ENCODE data around the gene COX10.
A peak's percentile ranks its signal among the peaks of the same experiment; 100 is the strongest.
"Not testable (repeated sequence)": the region's sequence is repeated elsewhere in the genome, so short reads cannot be mapped to it uniquely, and the experiment has no call there.

Gene COX10

DNA sequence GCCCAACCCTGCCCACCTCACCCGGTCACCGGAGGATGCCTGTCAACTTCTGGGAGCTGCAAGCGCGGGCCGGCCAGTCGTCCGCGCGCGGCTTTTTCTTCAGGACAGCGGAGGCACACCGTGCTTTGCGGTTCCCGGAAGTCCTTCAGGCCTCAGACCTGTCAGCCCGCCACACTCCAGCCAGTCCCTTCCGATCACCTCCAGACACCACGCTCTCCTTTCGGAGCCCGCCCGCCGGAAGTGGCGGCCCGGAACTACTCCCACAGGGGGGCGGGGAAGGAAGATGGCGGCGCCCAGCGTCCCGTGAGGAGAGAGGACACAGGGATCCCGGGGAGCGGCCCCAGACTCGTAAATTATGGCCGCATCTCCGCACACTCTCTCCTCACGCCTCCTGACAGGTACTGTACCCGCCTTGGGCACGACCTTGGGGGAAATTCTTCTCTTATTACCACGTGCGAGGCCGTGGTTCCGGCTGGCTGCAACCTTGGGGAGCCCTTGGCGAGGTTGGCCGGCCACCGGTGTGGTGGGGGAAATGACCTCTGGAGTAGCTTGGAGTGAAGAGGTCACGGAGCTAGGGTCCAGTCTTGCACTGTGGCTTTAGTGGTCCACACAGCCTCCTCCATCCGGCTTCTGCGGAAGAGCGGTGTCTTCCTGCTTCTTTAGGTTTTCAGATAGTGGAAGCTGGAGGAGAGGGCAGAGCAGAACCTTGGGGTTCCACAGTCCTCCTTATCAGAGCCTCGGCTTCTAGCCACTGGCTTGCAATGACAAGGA lies at the start of gene COX10:
COX10 (plus strand) TSS at position 254 of the 771 bp plus-strand sequence; CDS start at position 356, 102 bp downstream.
- DNase-seq = peak; percentile 84 to 85

DNA sequence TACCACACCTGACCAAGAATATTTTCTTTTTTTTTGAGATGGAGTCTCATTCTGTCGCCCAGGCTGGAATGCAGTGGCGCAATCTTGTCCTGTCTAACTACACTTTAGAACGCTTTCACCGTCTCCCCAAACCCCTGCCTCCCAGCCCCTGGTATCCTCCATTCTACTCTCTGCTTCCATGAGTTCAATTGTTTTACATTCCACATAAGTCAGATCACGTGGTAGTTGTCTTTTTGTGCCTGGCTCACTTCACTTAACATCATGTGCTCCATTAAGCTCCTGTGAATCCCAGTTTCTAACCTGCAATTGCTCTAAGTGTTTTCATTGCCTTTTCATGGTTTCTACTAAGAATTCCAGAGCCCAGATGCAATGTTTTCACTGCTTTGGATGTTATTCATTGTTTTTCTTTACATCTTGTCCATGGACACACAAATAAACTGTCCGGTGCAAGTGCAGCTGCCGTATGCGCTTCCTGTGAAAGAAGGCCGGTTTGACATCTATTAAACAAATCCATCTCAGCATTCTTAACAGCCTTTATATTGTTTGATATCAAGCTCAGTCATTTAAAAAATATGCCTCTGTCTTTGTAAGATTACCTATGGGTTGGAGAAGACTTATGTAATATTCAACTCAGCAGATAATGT lies 47.5 kb upstream of the COX10 start:
- not testable (repeated sequence) for DNase-seq

DNA sequence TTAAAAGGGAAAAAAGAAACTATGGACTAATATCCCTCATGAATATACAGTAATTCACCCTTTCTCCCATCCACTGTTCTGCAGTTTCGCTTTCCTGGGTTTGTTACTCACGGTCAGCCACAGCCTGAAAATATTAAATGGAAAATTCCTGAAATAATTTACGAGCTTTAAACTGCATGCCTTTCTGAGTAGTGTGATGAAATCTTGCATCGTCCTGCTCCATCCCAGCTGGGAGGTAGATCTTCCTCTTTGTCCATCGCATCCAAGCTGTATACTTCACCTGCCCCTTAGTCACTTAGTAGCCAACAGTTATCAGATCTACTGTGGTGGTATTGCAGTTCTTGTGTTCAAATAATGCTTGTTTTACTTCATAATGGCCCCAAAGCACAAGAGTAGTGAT lies 39.5 kb upstream of the COX10 start:
- DNase-seq = not testable (repeated sequence)

DNA sequence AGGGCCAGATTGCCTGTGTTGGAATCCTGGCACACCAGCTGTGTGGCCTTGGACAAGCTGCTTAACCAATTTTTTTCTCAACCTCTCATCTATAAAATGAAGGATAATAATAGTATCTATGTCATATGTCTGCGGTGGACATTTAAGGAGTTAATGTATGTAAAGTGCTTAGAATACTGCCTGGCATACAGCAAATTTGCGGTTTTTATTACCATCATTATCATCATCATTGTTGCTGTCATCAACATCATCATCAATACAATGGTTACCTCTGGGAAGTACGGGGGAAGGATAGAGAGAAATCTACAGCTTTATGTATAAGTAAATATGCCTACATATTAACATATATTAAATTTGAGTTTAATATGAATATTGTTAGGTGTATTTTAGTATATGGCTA lies 37.1 kb upstream of the COX10 start:
- no peak for DNase-seq

DNA sequence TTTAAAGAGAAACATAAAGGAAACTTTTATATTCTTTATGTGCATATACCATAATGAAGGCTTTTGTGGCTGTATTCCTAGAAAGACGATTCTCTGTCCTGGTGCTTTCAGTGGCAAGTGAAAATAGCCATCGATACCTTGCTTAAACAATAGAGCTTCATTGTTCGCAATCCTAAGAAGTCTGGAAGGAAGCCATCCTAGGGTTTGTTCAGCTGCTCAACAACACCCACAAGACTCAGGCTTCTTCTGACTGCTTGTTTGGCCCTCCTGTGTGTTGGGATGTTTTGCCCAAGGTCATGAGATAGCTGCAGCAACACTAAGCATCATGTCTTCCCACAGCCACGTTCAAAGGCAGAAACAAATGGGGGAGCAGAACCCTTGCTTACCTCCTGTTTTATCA lies 36.1 kb upstream of the COX10 start:
- no peak for DNase-seq

DNA sequence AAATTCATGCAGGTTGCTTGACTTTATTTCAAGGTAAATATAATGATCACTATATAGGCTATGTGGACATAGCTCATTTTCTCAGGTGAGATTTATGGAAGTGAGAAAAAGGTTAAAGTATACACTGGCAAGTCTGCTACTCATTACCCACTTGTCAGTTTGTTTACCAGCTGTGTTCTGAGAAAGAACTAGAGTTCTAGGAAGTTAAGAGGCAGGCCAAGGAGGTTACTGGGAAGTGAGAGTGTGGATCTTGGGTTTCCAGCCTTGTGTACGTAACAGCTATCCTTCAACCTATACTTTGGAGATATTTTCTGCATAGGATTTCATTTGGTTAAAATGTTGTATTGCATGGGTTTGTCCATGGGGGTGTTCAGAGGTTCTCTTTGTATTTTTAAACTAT lies 31.9 kb upstream of the COX10 start:
- no peak for DNase-seq

DNA sequence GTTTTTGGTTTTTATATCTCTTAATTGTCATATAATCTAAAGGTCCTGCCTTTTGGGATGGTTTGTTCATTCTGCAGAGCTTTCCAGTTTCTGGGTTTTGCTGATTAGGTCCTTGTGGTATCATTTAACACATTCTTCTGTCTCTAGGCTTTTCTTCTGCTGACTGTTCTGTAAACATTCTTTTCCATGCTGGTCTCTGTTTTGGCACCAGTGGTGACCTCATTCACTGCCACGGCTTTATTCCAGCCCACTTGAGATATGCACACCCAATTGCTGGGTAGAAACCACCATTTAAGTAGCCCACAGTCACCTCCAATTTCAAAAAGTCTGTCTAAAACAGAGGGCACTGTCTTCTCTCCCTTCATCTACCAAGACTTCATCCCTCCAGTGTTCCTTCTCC lies 31.1 kb upstream of the COX10 start:
- DNase-seq = no peak

DNA sequence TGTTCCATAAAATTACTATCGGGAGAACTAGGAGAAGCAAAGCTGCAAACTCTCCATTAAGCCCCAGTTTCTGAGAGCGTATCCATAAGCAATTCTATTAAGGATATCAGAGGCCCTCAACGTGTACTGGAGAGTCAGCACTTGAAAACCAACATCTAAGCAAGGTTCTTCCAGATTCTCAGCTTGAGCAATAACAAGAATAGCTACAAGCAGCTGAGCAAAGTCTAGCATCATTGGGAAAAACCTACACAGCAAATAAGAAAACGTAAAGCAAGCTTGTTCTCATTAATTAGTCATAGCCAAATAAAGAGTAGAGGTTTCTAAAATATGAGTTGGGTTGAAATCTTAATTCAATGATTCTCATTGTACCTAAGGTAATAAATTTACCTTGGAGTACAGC lies 26.9 kb upstream of the COX10 start:
- DNase-seq = no peak

DNA sequence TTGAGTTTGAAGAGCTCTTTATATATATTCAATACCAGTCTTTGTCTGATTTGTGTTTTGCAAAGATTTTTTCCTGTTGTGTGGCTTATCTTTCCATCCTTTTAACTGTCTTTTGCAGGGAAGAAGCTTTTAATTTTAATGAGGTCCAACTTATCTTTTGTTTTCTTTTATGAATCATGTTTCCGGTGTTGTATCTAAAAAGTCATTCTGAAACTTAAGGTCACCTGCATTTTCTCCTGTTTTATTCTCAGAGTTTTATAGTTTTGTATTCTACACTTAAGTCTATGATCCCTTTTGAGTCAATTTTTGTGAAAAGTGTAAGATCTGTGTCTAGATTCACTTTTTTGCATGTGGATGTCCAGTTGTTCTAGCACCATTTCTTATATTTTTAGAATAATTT lies 24.6 kb upstream of the COX10 start:
- no peak for DNase-seq

DNA sequence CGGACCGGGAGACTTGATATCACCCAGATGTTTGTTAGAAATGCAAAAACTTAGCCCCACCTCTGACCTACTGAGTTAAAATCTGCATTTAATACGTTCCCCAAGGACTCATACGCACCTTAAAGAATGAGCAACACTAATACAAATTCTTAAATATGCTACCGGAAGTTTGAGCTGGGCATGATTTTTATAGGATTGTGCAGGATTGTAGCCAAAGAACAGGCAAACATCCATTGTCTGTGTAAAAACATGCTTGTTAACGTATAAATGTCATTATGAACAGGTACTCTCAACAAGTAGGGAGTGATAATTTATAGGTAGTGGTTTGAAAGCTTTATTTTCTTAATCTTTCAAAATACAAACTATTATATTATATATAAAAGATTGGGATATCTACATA lies 22.3 kb upstream of the COX10 start:
- DNase-seq = no peak

DNA sequence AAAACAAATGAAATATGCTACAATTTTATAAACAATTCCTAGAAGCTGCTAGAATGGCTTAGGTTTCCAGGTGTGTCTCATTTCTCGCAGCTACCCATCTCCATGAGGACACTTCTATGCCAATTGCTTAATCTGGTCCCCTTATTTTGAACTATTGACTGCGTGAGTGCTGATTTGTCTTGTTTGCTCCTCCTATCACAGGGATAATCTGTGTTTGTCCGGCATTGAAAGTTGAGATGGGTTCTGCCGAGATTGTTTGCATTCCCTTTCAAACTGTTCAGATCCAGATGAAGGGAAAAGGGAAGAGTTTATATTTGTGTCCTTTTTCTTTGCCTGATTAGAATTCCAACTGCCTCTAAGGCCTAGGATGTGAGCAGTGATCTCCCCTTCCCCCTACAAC lies 21.7 kb upstream of the COX10 start:
- DNase-seq = no peak

DNA sequence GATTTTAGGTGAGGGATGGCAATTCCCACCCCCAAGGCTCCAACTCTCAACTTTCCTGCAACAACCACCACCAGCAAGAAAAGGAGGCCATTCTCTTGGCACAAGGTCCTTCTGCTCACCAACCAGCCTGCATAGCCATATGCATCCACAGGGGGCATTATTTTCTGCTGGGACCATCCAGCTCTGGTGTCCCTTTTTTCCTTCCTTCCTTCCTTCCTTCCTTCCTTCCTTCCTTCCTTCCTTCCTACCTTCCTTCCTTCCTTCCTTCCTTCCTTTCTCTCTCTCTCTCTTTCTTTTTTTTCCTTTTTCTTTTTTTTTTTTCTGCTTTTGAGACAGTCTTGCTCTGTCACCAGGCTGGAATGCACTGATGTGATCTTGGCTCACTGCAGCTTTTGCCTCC lies 21.1 kb upstream of the COX10 start:
- no peak for DNase-seq

DNA sequence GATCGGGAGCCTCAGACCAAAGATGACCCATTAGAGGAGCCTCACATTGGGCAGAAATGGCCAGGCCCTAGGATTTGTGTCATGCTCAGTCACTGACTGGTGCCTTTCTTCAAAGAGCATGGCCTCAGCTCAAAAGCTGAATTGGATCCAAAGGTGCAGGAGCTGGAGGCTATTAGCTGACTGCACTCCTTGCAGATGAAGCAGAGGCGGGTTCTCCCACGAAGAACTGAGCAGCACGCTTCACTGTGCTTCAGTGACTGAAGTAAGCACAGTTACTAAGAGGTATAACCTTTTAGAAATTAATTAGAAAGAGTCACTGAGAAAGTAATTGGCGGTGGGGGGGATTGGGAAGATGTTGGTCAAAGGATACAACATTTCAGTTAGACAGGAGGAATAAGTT lies 18.7 kb upstream of the COX10 start:
- DNase-seq = no peak

DNA sequence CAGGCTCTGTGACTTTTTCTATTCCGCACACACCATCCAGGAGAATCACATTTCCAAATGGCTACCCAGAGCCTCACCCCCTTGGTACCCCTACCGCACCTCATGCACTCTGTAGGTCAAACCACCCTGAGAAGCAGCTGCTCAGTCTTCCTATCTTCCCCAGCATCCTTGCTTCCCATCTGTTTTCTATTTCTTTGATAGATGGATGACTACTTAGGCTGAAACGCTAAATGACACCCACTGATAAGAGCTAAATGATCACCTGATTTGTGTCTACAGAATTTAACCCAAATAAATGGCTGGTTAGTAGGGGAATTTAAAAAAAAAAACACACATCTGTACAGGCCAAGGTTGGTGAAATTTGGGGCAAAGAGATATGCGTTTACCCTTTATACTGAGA lies 17.6 kb upstream of the COX10 start:
- DNase-seq = no peak

DNA sequence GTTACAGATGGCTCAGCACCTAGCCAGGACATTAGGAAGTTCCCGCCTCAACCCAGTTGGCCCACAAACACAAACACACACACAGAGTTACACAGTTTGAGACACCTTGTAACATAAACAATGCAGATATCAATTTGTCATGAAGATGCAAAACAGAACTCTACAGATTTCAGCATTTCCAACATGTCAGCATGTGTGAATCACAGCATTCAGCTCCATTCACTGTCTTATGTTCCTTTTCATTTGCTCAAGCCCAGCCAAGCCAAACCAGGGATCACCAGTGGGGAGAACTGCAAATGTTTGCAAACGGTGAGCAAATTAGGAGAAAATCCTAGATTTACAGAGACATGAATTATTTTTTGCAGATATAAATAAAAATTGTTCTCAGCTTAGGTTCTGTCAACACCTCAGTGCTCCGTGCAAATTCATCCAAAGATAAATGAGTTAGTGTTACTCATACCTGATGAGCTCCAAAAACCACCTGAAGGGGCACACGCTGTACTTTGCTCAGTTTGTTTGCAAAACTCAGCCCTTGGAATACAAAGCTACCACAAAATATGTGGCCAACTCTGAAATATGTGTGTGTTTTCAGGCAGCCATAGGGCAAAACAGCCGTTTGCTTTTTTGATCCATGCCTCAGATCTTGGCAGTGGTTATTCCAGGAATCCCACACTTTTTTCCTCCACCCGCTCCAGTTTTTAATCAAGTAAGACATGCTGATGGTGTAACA lies 16.3 kb upstream of the COX10 start:
- DNase-seq = no peak

DNA sequence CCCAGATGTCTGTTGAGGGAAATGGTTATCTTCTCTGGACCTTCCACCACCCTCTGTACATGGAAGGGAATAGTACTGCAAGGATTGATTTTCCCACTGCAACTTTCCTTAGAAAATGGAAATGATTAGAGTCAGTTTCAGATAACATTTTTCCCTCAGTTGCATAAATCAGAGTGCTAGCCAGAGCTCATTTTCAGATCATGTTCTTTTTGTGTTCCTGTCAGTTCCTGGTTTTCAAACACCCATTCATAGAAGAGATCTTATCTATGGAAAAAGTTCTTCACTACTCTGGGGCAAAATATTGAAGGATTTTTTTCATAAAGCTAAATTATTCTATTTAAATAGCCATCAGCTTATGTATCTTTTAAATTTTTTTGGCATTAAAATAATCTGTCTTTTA lies 11.7 kb upstream of the COX10 start:
- no peak for DNase-seq

DNA sequence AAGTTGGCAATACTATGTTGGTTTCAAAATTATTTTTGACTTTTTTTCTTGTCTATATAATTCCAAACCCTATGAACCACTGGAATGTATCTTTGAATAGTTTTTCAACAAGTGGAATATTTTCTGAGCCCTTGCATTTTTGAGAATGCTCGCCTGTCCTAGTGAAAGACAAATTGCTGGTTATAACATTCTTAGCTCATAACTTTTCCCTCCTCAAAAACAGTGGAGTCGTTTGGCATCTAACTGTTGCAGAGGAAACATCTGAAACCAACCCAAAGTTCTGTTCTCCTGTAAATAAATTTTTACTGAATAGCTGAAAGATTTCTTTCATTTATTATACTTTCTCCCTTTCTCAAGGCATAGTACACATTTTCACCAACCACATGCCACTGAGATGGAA lies 11.3 kb upstream of the COX10 start:
- DNase-seq = no peak

DNA sequence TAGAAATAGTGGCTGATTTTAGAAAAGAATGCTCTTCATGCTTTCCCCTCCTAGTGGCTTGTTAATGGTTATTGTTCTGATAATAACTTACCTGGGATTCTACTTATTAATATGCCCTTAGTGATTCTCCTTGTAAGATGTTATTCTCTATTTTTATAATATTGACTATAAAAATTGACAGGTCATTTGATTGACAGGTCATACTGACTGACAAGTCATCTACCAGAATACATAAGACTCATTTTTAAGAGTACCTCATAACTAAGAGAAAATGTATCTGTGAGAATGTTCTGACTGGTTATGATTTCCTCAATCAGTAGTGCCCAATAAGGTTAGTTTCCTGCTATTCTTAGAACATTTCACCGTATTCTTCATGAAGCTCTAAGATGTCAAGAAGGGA lies 8.6 kb upstream of the COX10 start:
- DNase-seq = no peak

DNA sequence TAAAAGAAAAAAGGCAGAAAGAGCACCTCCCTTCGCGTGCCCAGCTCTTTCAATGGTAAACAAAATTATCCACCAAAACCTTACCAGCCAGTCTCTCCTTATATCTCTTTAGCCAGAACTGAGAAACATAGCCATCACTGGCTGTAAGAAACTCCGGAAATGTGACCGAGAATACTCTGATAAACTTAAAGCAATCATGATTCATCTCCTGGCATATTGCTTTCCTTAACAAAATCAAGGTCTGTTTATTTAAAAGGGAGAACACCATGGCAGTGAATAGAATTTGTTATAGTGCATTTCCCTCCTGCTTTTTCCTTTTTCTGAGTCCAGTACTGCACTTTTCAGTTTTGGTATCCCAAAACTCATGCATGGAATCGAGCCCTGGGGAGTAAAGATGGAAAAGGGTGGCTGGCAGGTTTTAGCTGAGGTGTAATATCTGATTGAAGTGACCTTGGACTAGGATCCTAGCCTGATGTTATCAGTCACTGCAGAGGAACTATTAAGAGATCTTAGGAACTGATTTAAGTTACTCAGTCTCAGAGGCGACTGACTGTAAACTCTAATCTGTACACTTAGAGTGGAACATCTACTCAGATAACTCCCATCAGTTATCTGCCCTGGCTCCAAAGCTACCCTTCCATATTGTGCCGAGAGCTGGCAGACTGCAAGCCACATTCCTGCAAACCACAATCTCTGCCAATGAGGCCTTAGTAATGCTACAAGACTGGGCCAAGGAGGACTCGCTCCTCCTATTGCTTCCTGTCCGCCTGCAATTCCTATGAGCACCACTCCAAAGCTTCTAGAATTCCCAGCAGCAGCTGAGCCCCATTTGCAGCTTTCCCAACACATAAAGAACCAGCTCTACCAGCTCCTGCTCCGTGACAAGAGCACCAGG lies 7.4 kb upstream of the COX10 start:
- DNase-seq = no peak

DNA sequence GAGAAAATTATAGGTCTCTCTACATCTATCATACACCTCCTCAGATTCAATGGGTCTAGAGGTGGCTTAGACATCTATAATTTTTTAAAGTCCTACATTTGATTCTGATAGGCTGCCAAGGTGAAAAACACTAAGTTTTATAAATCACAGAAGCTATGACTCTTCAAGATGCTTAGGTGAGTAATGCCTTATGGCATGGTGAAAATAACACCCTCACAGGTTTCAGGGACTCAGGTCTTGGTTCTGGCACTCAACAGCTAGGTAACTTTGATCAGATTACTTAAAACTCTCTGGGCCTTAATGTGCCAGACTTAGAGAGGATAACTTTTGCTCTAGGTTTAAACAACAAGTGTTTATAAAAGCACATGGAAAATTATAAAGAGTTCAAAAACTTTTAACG lies 2.0 kb upstream of the COX10 start:
- no peak for DNase-seq

DNA sequence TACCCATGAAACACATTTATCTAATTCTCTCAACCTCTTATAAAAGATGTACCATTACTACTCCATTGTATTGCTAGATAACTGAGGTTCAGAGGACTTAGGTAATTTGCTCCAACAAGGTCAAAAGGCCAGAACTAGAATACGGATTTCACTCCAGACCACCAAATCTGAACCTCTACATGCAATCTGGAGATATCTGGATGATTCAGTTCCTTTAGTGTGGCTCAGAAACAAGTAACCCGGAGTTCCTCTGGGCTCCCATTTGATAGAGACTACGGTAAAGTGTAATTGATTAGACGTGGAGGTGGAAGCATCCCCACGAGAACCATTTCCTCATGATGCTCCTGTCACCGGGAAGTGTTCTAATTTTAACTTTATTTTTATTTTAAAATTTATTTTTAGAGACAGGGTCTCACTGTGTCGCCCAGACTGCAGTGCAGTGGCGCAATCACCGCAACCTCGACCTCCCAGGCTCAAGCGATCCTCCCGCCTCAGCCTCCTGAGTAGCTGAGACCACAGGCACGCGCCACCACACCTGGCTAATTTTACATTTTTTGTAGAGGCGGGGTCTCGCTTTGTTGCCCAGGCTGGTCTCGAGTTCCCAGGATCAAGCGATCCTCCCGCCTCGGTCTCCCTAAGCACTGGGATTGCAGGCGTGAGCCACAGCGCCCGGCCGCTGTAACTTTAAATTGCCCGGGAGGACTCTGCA lies 608 bp upstream of the COX10 start:
- DNase-seq = no peak

DNA sequence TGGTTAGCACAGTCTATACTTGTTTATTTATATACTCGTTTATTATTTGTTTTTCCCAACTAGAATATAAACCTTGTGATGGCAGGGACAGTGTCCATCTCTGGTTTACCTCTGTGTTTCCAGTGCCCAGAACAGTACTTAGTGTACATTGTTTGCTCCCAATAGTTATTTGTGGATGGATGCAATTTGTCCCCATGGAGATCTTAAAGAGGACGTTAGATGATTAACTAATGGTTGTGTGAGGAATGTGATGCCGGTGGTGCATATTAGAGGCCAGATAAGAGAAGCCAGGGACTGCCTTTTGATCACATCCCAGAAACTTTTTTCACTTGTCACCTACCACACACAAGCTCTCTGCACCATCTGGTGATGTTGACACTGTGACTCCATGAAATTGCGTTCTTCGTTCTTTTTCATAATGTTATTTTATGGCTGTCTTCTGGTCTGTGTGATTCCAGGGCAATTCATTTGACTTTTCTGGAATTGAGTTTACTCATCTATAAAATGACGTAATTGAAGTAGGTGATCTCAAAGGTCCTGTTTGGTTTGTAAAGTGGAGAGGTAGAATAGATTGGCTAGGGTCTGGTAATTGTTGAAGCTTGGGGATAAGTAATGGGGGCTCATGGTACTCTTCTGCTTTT lies 1.2 kb downstream of the COX10 start:
- no peak for DNase-seq

All from activated CD4-positive, alpha-beta T cell treated with anti-CD3 and anti-CD28 coated beads for 4 hours (primary cell).